Dendritic cell treated with granulocyte-macrophage colony-stimulating factor and Interleukin-4, amounts not matched to agents 40 ng/mL and 50 ng/mL, for 4 days (primary cell): ENCODE measurements around the gene LMCD1.
A peak's percentile ranks its signal among the peaks of the same experiment; 100 is the strongest.

Source experiments
- H3K27ac Mint-ChIP-seq: one replicate; pipeline ENCODE4 v1.8.0; 2022; ENCODE audit warnings: mild to moderate bottlenecking, mixed read lengths
- H3K27me3 Mint-ChIP-seq: one replicate; pipeline ENCODE4 v1.8.0; 2022; ENCODE audit warnings: mild to moderate bottlenecking, mixed read lengths
- H3K36me3 Mint-ChIP-seq: one replicate; pipeline ENCODE4 v1.8.0; 2022; ENCODE audit warnings: low read depth, mixed read lengths
- H3K4me1 Mint-ChIP-seq: one replicate; pipeline ENCODE4 v1.8.0; 2022; ENCODE audit warnings: low read depth, mixed read lengths
- H3K4me3 Mint-ChIP-seq: one replicate; pipeline ENCODE4 v1.8.0; 2022; ENCODE audit warnings: mild to moderate bottlenecking, moderate library complexity, mixed read lengths
- H3K9me3 Mint-ChIP-seq: one replicate; pipeline ENCODE4 v1.8.0; 2022; ENCODE audit warnings: mixed read lengths
- intact Hi-C: fragments of 100-400 bp; cut with micrococcal nuclease; formaldehyde crosslinking; loops from one replicate; pipeline ENCODE4 v1.15.0; 2022

LMCD1 gene

DNA sequence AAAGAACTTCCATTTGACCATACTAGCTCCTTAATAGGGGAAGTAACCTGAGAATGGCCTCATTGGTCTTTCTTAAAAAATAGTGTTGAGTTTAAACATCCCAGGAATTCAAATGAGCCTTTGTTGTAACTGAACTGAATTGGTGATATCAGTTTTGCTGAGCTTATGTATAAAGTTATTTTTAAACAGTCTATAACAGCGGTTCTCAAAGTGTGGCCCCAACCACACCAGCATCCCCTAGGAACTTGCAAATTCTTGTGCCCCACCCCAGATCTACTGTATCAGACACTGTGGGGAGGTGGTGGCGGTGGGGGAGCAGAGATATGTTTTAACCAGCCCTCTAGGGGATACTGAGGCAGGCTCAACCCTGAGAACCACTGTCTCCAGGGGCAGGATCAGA lies 57.0 kb downstream of the LMCD1 start:
- H3K4me1 Mint-ChIP-seq: no peaks in the 10 kb centered on the region
- no peaks in the 10 kb centered on the region for H3K9me3 Mint-ChIP-seq
- intact Hi-C loops: no loop called here
- no peaks in the 10 kb centered on the region for H3K36me3 Mint-ChIP-seq
- no peaks in the 10 kb centered on the region for H3K27me3 Mint-ChIP-seq
- H3K4me3 Mint-ChIP-seq: no peak overlapping the region
- no peak overlapping the region for H3K27ac Mint-ChIP-seq

DNA sequence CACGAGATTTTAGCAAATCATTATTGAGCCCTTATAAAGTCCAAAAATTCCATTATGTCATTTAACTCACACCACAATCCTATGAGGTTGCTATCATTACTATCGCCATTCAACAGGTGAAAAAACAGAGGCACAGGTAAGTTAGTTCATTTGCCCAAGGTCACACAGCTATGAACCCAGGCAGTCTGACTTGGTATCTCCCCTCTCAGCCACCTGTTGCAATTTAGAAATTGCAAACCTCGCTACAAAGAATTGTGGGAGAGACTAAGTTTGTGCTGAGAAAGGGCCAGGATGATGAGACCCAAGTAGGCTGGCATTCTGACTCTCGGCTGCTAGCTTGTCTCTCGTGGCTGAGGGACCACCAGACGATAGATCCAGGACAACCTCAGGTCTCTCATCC lies 57.7 kb downstream of the LMCD1 start:
- H3K36me3 Mint-ChIP-seq: no peaks in the 10 kb centered on the region
- H3K4me3 Mint-ChIP-seq: no peak overlapping the region
- no peak overlapping the region for H3K27ac Mint-ChIP-seq
- H3K27me3 Mint-ChIP-seq: no peaks in the 10 kb centered on the region
- intact Hi-C loops: no loop called here
- no peaks in the 10 kb centered on the region for H3K9me3 Mint-ChIP-seq
- H3K4me1 Mint-ChIP-seq: no peaks in the 10 kb centered on the region

DNA sequence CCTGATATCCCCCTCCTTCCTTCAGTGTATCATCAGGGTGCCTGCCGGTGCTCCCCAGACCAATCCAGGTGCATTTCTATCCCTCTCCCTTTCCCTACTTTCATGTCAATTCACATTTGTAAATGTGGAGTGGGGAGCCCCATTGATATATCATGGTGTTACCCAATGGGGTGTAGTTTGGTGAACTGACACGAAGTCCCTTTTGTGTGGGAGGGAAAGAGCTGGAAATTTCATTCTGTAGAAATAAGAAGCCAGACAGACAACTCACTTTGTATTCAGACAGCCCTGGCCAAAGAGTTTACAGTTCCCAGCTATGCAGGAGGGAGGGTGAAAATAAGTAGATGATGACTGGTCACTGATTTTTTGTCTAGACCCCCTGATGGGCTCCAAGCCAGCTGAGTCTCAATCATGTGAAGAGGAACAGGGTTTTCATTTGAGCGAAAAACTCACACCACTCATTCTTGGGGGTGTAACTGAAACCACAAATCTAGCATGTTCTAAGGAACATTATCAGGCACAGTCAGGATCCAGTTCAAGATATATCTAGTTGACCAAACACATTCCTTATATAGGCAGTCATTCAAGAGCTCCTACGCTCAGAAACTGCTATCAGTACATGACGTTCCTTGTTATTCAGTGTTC lies 58.9 kb downstream of the LMCD1 start:
- Mint-ChIP-seq H3K4me3 (no peak overlapping the region), H3K4me1 (no peaks in the 10 kb centered on the region), H3K9me3 (no peaks in the 10 kb centered on the region), H3K36me3 (no peaks in the 10 kb centered on the region), H3K27ac (no peak overlapping the region), H3K27me3 (no peaks in the 10 kb centered on the region)
- intact Hi-C loops: no loop called here

DNA sequence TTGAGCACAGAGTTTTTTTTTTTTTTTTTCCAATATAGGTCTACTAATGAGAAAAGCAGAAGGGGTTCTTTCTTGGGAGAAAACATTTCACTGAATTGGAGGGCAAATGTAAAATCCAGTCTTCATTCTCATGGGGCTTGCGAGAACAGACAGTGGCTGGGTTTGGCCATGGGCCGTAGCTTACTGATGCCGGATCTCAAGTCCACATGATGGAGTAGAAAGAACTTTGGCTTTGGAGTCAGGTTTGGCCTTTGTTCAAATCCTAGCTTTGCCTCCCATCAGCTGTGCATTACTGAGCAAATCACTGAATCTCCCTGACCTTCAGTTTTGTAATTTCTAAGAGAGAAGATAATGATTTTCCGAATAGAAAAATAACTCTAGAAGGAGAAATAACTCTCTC lies 59.7 kb downstream of the LMCD1 start:
- Mint-ChIP-seq H3K4me3 (no peak overlapping the region), H3K4me1 (no peaks in the 10 kb centered on the region), H3K9me3 (no peaks in the 10 kb centered on the region), H3K27ac (no peak overlapping the region), H3K36me3 (no peaks in the 10 kb centered on the region), H3K27me3 (no peaks in the 10 kb centered on the region)
- intact Hi-C loops: no loop called here

DNA sequence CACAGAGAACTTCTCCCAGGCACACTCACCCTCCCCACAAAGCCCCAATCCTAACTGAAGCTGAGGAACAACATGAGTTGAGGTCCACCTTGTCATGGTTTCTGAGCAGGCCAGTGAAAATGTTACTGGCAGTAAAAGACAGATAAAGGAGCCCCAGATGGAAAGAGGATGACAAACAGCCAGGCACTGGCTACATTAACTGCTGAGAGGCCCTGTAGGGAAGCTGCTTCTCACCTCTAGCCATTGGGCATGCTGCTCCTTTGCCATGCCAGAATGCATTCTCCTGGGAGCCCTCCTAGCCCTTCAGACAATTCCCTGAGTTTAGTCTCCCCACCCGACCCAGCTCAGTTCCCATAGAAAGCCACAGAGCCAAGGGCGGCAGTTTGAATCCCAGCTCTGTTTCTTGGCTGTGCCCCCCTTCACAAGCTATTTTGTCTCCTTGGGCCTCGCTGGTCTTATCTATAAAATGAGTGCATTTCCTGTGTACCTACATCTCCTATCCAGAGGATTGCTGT lies 60.5 kb downstream of the LMCD1 start:
- no peaks in the 10 kb centered on the region for H3K9me3 Mint-ChIP-seq
- H3K4me1 Mint-ChIP-seq: no peaks in the 10 kb centered on the region
- H3K27ac Mint-ChIP-seq: no peak overlapping the region
- H3K27me3 Mint-ChIP-seq: no peaks in the 10 kb centered on the region
- H3K4me3 Mint-ChIP-seq: no peak overlapping the region
- intact Hi-C loops: no loop called here
- no peaks in the 10 kb centered on the region for H3K36me3 Mint-ChIP-seq

DNA sequence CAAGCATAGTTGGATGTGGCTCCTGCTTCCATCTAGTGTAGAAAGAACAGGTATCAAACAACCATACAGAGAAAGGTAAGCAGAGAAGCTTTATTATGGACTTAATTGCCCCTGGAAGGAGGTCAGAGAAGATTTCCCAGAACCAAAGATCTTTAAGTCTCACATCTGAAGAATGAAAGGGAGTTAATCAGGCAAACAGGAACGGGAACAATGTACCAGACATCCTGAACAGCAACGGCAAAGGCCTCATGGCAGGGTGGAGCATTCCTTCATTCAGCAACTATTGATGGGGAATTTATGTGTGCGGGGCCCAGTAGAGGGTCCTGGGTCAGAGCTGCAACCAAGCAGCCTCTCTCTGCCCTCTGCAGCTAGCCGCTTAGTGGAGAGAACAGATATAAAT lies 61.5 kb downstream of the LMCD1 start:
- Mint-ChIP-seq H3K27me3 (no peaks in the 10 kb centered on the region), H3K4me3 (no peak overlapping the region), H3K36me3 (no peaks in the 10 kb centered on the region), H3K9me3 (no peaks in the 10 kb centered on the region), H3K27ac (no peak overlapping the region), H3K4me1 (no peaks in the 10 kb centered on the region)
- intact Hi-C loops: no loop called here

DNA sequence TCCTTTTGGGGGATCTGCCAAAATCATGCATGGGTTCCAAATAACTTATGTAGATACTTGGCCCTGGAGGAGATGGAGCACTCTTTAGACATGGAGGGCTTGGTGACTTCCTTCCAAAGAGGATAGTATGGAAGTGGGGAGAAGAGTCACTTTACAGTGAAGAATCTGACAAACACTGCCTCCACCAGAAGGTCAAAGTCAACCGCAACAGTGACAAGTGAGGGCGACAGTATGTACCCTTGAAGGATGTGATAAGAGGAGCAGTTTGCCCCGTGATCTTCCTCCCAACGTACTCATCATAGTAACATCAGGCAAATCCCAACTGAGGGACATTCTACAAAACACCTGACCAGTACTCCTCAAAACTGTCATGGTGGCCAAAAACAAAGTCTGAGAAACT lies 62.0 kb downstream of the LMCD1 start:
- no peak overlapping the region for H3K4me3 Mint-ChIP-seq
- no peak overlapping the region for H3K27ac Mint-ChIP-seq
- no peaks in the 10 kb centered on the region for H3K27me3 Mint-ChIP-seq
- H3K4me1 Mint-ChIP-seq: peaks cover under 1% of the 10 kb centered on the region
- no peaks in the 10 kb centered on the region for H3K9me3 Mint-ChIP-seq
- intact Hi-C loops: no loop called here
- H3K36me3 Mint-ChIP-seq: no peaks in the 10 kb centered on the region

DNA sequence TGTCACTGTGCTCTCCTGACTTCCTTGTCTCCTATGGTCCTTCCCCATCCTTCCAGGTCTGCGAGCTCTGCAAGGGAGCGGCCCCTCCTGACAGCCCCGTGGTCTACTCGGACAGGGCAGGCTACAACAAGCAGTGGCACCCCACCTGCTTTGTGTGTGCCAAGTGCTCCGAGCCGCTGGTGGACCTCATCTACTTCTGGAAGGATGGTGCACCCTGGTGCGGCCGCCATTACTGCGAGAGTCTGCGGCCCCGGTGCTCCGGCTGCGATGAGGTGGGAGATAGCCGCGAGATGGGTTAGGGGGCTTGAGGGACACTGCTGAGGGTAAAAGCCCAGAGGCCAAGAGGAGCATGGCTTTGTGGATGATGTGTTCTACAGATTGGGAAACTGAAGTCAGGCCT lies 63.8 kb downstream of the LMCD1 start:
- H3K36me3 Mint-ChIP-seq: no peaks in the 10 kb centered on the region
- intact Hi-C loops: no loop called here
- H3K27me3 Mint-ChIP-seq: no peaks in the 10 kb centered on the region
- no peak overlapping the region for H3K27ac Mint-ChIP-seq
- no peaks in the 10 kb centered on the region for H3K9me3 Mint-ChIP-seq
- H3K4me1 Mint-ChIP-seq: peaks cover 17% of the 10 kb centered on the region
- no peak overlapping the region for H3K4me3 Mint-ChIP-seq

DNA sequence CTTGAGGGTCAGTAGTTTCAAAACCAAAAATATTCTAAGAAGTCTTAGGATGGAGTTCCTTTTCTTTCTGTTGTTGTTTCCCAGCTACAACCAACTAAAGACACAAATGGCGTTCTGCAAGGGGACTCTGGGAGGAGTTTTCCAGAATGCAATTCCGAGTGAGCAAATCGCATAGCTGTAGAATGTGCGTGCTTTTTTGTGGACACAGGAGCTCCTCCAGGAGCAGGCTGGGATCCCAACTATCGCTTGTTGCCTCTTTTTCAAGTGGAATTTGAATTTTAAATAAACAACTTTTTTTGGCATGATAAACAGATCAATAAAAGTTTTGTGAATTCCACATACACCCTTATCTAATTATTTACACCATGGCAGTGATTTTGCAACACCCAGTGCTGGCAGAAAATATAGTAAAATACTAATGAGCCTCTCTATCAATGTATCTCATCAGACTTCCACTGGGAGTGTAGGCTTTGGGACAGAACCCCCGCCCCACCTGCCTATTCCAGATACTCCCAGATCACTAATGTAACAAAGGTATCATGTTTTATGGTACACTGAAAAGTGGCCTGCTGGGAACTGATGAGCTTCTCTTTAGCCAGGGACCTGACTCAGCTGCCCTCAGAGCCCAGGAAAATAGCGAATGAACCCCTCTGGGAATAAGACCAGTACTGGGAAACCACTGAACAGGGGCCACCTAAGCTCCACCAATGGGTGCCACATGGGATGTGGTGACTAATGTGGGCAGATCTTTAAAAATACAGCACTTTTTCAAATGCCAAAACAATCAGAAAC lies 66.4 kb downstream of the LMCD1 start:
- intact Hi-C loops: no loop called here
- no peak overlapping the region for H3K4me3 Mint-ChIP-seq
- H3K27me3 Mint-ChIP-seq: no peaks in the 10 kb centered on the region
- no peaks in the 10 kb centered on the region for H3K9me3 Mint-ChIP-seq
- H3K4me1 Mint-ChIP-seq: peaks cover 34% of the 10 kb centered on the region
- no peak overlapping the region for H3K27ac Mint-ChIP-seq
- H3K36me3 Mint-ChIP-seq: no peaks in the 10 kb centered on the region

DNA sequence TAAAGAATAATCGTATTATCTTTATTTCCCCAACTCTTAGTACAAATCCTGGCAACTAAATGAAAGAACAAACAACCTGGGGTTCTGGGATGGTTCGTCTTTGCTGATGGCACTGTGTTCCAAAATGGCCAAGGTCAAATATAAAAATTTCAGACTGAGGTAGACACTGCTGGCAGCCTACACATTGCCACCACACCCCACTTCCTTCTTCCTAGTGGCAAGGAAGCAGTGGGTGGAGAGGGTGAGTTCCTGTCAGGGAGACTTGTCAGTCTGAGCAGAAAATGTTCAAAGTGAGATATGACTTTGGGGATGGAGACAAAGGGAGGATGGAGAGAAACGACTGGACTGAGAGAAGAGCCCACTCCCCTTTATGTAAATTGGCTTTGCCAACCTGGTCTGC lies 69.6 kb downstream of the LMCD1 start:
- Mint-ChIP-seq H3K4me1 (peaks cover 34% of the 10 kb centered on the region), H3K27ac (peak overlapping the region; percentile 60), H3K9me3 (no peaks in the 10 kb centered on the region), H3K4me3 (peak overlapping the region; percentile 14), H3K36me3 (no peaks in the 10 kb centered on the region), H3K27me3 (no peaks in the 10 kb centered on the region)
- intact Hi-C loops: no loop called here

DNA sequence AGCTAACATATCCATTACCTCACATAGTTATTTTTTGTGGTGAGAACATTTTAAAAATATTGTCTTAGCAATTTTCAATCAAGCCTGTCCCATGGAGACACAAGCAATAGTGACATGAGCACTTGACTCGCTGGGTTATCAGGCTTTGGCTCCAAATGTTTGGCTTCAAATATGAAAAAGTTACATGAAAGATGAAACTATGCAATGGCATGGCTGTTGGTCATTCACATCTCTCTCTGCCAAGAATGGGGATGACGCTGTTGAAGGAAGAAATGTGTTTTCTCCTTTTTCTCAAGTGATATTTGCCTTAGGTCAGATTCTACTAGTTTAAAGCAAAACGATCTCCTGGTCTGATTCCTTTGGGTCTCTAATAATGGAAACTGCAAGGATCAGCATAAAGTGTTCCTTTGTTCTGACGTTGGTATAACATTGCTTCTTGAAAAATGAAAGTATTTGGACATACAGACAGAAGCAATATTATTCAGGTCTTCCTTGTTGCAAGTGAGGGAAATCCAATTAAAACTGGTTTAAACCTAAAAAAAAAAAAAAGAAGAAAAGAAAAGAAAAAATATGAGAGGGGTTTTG lies 71.8 kb downstream of the LMCD1 start:
- H3K27me3 Mint-ChIP-seq: no peaks in the 10 kb centered on the region
- H3K9me3 Mint-ChIP-seq: no peaks in the 10 kb centered on the region
- H3K4me1 Mint-ChIP-seq: peaks cover 35% of the 10 kb centered on the region
- H3K27ac Mint-ChIP-seq: no peak overlapping the region
- intact Hi-C loops: no loop called here
- H3K4me3 Mint-ChIP-seq: no peak overlapping the region
- H3K36me3 Mint-ChIP-seq: no peaks in the 10 kb centered on the region

DNA sequence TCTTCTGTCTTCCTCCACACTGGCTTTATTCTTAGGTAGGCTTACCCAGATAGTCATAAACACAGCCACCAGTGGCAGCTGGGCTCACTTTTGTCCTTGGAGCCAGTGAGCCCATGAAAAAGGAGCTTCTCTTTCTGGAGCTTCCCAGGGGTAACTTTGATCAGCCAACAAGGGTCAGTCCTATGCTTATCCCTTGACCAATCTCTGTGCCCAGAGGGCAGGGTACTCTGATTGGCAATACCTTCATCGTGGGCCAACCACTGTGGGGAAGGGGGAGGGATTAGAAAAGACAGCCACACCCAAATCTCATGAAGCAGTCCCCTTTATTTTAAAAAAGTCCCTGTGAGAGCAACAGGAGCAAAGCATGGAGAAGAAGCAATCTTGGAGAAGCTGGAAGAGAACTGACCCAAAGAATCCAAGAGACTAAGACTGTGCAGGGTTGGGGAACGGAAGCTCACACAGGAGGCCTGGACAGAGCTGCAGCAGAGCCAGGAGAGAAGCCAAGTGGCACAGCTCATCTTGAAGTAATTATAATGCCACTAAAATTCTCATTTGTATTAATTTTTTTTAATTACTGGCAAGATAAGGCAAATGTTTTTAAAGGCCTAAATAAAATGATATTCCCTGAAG lies 72.5 kb downstream of the LMCD1 start:
- no peak overlapping the region for H3K4me3 Mint-ChIP-seq
- no peaks in the 10 kb centered on the region for H3K9me3 Mint-ChIP-seq
- no peaks in the 10 kb centered on the region for H3K27me3 Mint-ChIP-seq
- no peak overlapping the region for H3K27ac Mint-ChIP-seq
- no peaks in the 10 kb centered on the region for H3K36me3 Mint-ChIP-seq
- H3K4me1 Mint-ChIP-seq: peaks cover 36% of the 10 kb centered on the region
- intact Hi-C loops: no loop called here

DNA sequence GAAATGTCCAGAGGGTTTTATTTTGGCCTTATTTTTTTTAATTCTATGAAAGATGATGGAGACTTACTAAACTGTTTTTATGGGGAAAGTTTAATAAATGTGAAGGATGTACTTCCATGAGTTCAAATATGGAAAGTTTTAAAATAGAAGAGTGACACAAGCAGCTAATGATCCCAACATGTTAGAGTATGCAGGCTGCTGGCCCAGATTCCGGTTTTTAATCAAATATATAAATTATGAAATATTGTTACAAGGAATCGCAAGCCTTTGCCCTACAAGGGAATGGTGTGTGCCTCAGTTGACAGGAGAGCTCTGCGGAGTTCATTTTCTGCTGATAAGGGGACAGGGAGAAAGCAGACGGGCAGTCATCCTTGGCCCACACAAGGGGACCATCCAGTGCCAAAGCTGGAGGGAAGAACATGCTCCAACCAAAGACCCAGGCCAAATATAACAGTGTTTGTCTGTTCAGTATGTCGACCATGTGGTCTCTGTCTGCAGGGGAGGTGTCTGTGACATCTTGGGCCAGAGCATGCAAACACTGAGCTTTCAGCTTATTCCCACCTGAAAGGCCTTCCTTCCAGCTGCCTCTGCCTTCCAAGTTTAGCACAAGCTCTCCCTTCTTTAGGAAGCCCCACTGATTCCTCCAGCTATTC lies 73.2 kb downstream of the LMCD1 start:
- no peak overlapping the region for H3K4me3 Mint-ChIP-seq
- H3K27me3 Mint-ChIP-seq: no peaks in the 10 kb centered on the region

More for the DNA sequence above, 73.2 kb downstream of the LMCD1 start:
- intact Hi-C loops: no loop called here
- Mint-ChIP-seq H3K27ac (no peak overlapping the region), H3K9me3 (no peaks in the 10 kb centered on the region), H3K4me1 (peaks cover 33% of the 10 kb centered on the region), H3K36me3 (no peaks in the 10 kb centered on the region)
